ENCODE measurements around the gene DOCK10. TPM values are rescaled to one million over a fixed set of nuclear protein-coding genes. Genes with fewer than 3 reads are reported as not detected.

Gene DOCK10
- total RNA-seq, 2 experiments from 2014 or later: 40.8 to 68.2 TPM

GRCh38 chr2:224941960-224942359, 100.3 kb downstream of the DOCK10 start:
- H3K36me3 ChIP-seq (ENCODE audit: insufficient read depth, low read length): no peaks in the 10 kb centered on the region; the same call in 1 of the 2 replicates
- TF ChIP-seq EZH2phosphoT487 (IDR thresholded peaks at IDR 0.05; ENCODE audit: borderline replicate concordance, low read depth, low read length): no peak
- TF ChIP-seq, protein P1, sequence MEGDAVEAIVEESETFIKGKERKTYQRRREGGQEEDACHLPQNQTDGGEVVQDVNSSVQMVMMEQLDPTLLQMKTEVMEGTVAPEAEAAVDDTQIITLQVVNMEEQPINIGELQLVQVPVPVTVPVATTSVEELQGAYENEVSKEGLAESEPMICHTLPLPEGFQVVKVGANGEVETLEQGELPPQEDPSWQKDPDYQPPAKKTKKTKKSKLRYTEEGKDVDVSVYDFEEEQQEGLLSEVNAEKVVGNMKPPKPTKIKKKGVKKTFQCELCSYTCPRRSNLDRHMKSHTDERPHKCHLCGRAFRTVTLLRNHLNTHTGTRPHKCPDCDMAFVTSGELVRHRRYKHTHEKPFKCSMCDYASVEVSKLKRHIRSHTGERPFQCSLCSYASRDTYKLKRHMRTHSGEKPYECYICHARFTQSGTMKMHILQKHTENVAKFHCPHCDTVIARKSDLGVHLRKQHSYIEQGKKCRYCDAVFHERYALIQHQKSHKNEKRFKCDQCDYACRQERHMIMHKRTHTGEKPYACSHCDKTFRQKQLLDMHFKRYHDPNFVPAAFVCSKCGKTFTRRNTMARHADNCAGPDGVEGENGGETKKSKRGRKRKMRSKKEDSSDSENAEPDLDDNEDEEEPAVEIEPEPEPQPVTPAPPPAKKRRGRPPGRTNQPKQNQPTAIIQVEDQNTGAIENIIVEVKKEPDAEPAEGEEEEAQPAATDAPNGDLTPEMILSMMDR (conservative IDR thresholded peaks at IDR 0.05; ENCODE audit: low read length): no peak
- no peaks in the 10 kb centered on the region for H3K9me2 ChIP-seq (ENCODE audit: insufficient read depth, low read length)
- BruUV-seq (replicated peaks): no TSS peak
- H3K9me3 ChIP-seq (ENCODE audit: low read length): no peaks in the 10 kb centered on the region
- H3K27ac ChIP-seq (ENCODE audit: low read depth, low read length, poor library complexity, severe bottlenecking): no peak overlapping the region
- CTCF ChIA-PET (ENCODE audit: unreplicated experiment): no interaction called here
- POLR2A ChIA-PET: interaction anchor here (0.6 to 3.3 kb wide), 8 partner anchors 8 to 58 kb away, joined by 3 to 15 read pairs (median 4); no protein-coding TSS in a partner anchor
- peak overlapping the region; percentile 78 for H3K4me2 ChIP-seq (ENCODE audit: low read length)
- H3K79me2 ChIP-seq (ENCODE audit: insufficient read depth, low read depth, low read length): peaks cover 78% of the 10 kb centered on the region
- H3K4me1 ChIP-seq (ENCODE audit: insufficient read depth, low read length, poor library complexity, severe bottlenecking): peaks cover 63% of the 10 kb centered on the region
- no peak overlapping the region for H3K4me3 ChIP-seq (ENCODE audit: low read depth, low read length, poor library complexity, severe bottlenecking)
- no peak for DNase-seq (ENCODE audit: low spot score)
- intact Hi-C loops (cut with micrococcal nuclease; ENCODE audit: unreplicated experiment): loop anchor here (10.0 kb wide), 2 partner anchors 1127 to 1963 kb away; no protein-coding TSS in a partner anchor
- no peaks in the 10 kb centered on the region for H4K20me1 ChIP-seq (ENCODE audit: insufficient read depth, low read length)
- no peak overlapping the region for H2AFZ ChIP-seq (ENCODE audit: low read length)

DNA sequence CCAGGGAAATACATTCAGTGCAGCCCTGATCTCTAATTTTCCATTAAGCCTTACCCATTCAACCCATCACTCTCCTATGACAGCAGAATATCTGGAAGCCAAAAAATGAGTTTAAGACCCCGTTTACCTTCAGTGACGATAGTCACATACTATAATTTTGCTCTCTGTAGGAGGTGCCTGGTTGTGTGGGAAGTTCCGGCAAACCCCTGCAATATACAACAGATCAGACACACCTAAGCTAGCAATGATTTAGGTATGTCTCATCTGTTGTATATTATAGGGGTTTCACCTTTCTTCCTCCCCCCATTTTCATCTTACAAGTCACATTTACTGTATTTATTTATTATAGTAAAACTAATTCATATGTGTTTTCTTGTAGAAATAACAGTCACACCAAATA, 101.7 kb downstream of the DOCK10 start:
- H3K4me3 ChIP-seq (ENCODE audit: low read depth, low read length, poor library complexity, severe bottlenecking): no peak overlapping the region
- H3K9me3 ChIP-seq (ENCODE audit: low read length): no peaks in the 10 kb centered on the region
- no peaks in the 10 kb centered on the region for H4K20me1 ChIP-seq (ENCODE audit: insufficient read depth, low read length)
- BruUV-seq (replicated peaks): no TSS peak
- H3K27ac ChIP-seq (ENCODE audit: low read depth, low read length, poor library complexity, severe bottlenecking): no peak overlapping the region
- intact Hi-C loops (cut with micrococcal nuclease; ENCODE audit: unreplicated experiment): loop anchor here (10.0 kb wide), 2 partner anchors 1126 to 1964 kb away; no protein-coding TSS in a partner anchor
- POLR2A ChIA-PET: interaction anchor here (0.7 to 3.3 kb wide), 3 partner anchors 14 to 40 kb away, joined by 3 to 15 read pairs (median 4); no protein-coding TSS in a partner anchor
- peaks cover 63% of the 10 kb centered on the region for H3K4me1 ChIP-seq (ENCODE audit: insufficient read depth, low read length, poor library complexity, severe bottlenecking)
- H3K4me2 ChIP-seq (ENCODE audit: low read length): no peak overlapping the region
- peaks cover 70% of the 10 kb centered on the region for H3K79me2 ChIP-seq (ENCODE audit: insufficient read depth, low read depth, low read length)
- H3K9me2 ChIP-seq (ENCODE audit: insufficient read depth, low read length): no peaks in the 10 kb centered on the region
- no peak overlapping the region for H2AFZ ChIP-seq (ENCODE audit: low read length)
- H3K36me3 ChIP-seq (ENCODE audit: insufficient read depth, low read length): peaks cover 4% of the 10 kb centered on the region
- CTCF ChIA-PET (ENCODE audit: unreplicated experiment): no interaction called here
- DNase-seq (ENCODE audit: low spot score): no peak
- TF ChIP-seq EZH2phosphoT487 (IDR thresholded peaks at IDR 0.05; ENCODE audit: borderline replicate concordance, low read depth, low read length): no peak
- TF ChIP-seq, protein P1 (conservative IDR thresholded peaks at IDR 0.05; ENCODE audit: low read length): no peak

GRCh38 chr2:224938651-224939182, 103.6 kb downstream of the DOCK10 start:
- peak; percentile 64 for DNase-seq (ENCODE audit: low spot score)
- Histone ChIP-seq H4K20me1 (ENCODE audit: insufficient read depth, low read length) (no peaks in the 10 kb centered on the region), H3K36me3 (ENCODE audit: insufficient read depth, low read length) (peaks cover 4% of the 10 kb centered on the region), H3K4me1 (ENCODE audit: insufficient read depth, low read length, poor library complexity, severe bottlenecking) (peaks cover 47% of the 10 kb centered on the region), H3K9me2 (ENCODE audit: insufficient read depth, low read length) (no peaks in the 10 kb centered on the region), H3K9me3 (ENCODE audit: low read length) (no peaks in the 10 kb centered on the region), H3K4me3 (ENCODE audit: low read depth, low read length, poor library complexity, severe bottlenecking) (peak overlapping the region; percentile 18), H2AFZ (ENCODE audit: low read length) (no peak overlapping the region), H3K79me2 (ENCODE audit: insufficient read depth, low read depth, low read length) (peaks cover 57% of the 10 kb centered on the region; the same call in 1 of the 2 replicates), H3K4me2 (ENCODE audit: low read length) (peak overlapping the region; percentile 68), H3K27ac (ENCODE audit: low read depth, low read length, poor library complexity, severe bottlenecking) (peak overlapping the region; percentile 38)
- ChIA-PET POLR2A (interaction anchor here (0.7 to 3.1 kb wide), 8 partner anchors 9 to 57 kb away, joined by 3 to 12 read pairs (median 4); no protein-coding TSS in a partner anchor), CTCF (ENCODE audit: unreplicated experiment) (no interaction called here)
- intact Hi-C loops (cut with micrococcal nuclease; ENCODE audit: unreplicated experiment): no loop called here
- TF ChIP-seq, protein P1 (conservative IDR thresholded peaks at IDR 0.05; ENCODE audit: low read length): no peak
- no peak for TF ChIP-seq EZH2phosphoT487 (IDR thresholded peaks at IDR 0.05; ENCODE audit: borderline replicate concordance, low read depth, low read length)
- no TSS peak for BruUV-seq (replicated peaks)
